Common myeloid progenitor, CD34-positive (primary cell): ENCODE results near the gene GPRIN2.
"Not testable (repeated sequence)": the region's sequence is repeated elsewhere in the genome, so short reads cannot be mapped to it uniquely, and the experiment has no call there.

Experiments used
- CTCF ChIA-PET: fragments of 350-600 bp; sonication (Branson Sonifier 250); formaldehyde crosslinking; loops from one replicate; lab custom pipeline; 2021; ENCODE audit warnings: antibody characterized with exemption; lab: Charles Lee
- POLR2A ChIA-PET: fragments of 350-600 bp; sonication (Branson Sonifier 250); formaldehyde crosslinking; loops from one replicate; lab custom pipeline; 2021; ENCODE audit warnings: antibody characterized with exemption; lab: Charles Lee
- DNase-seq, 3 donors: peaks; one replicate each; pipeline versions ENCODE4 v3.0.0 to v3.0.0-alpha.2; 2013
- H3K27ac ChIP-seq, 2 experiments: 1 replicate in 1 of 2; 2 replicates in 1 of 2; pipeline ENCODE4 v1.7.0; 2013; ENCODE audit warnings: inconsistent platforms in 2 of 2, low read length in 2 of 2, mild to moderate bottlenecking in 2 of 2, low read depth in 1 of 2, moderate library complexity in 1 of 2; ENCODE audit not compliant: severe bottlenecking in 2 of 2, insufficient read depth in 1 of 2, poor library complexity in 1 of 2
- H3K27me3 ChIP-seq, 5 experiments: replicated peaks in 2 of 5; 1 replicate in 3 of 5; 2 replicates in 2 of 5; pipeline versions ENCODE4 v1.6.1 to v1.7.0; 2013; ENCODE audit warnings: low read length in 4 of 5, mild to moderate bottlenecking in 2 of 5, moderate library complexity in 2 of 5, inconsistent platforms in 1 of 5; ENCODE audit not compliant: insufficient read depth in 5 of 5, control insufficient read depth in 4 of 5
- H3K36me3 ChIP-seq, 4 experiments: 1 replicate in 2 of 4; 2 replicates in 2 of 4; pipeline versions ENCODE4 v1.6.1 to v1.7.0; 2013; ENCODE audit warnings: low read length in 3 of 4, control low read depth in 1 of 4, mild to moderate bottlenecking in 1 of 4; ENCODE audit not compliant: control insufficient read depth in 4 of 4, insufficient read depth in 4 of 4
- H3K4me1 ChIP-seq, 4 experiments: 1 replicate in 3 of 4; 2 replicates in 1 of 4; pipeline versions ENCODE4 v1.6.1 to v1.7.1; 2013; ENCODE audit warnings: low read length in 3 of 4, mild to moderate bottlenecking in 3 of 4, control low read depth in 1 of 4, inconsistent platforms in 1 of 4, moderate library complexity in 1 of 4; ENCODE audit not compliant: control insufficient read depth in 4 of 4, insufficient read depth in 4 of 4; ENCODE audit errors: control extremely low read depth in 1 of 4
- H3K4me3 ChIP-seq, 7 experiments: 1 replicate in 4 of 7; 2 replicates in 3 of 7; pipeline versions ENCODE4 v1.5.1 to v1.7.0; 2013; ENCODE audit warnings: mild to moderate bottlenecking in 7 of 7, low read length in 6 of 7, moderate library complexity in 6 of 7, inconsistent platforms in 2 of 7, low read depth in 2 of 7, control low read depth in 1 of 7; ENCODE audit not compliant: insufficient read depth in 4 of 7, control insufficient read depth in 1 of 7; ENCODE audit errors: extremely low read depth in 1 of 7
- H3K9me3 ChIP-seq, 5 experiments: 1 replicate in 4 of 5; 2 replicates in 1 of 5; pipeline versions ENCODE4 v1.6.1 to v1.7.1; 2013; ENCODE audit warnings: low read length in 4 of 5, mild to moderate bottlenecking in 2 of 5, inconsistent platforms in 1 of 5, low read depth in 1 of 5, moderate library complexity in 1 of 5; ENCODE audit not compliant: control insufficient read depth in 4 of 5, insufficient read depth in 2 of 5; ENCODE audit errors: control extremely low read depth in 1 of 5
- WGBS: methylation state at CpG from one replicate; pipeline ENCODE4 v1.1.5; 2013; ENCODE audit not compliant: insufficient coverage; 5-methylcytosine and 5-hydroxymethylcytosine counted together

GPRIN2 gene

GRCh38 chr10:46516660-46517416, 39.6 kb downstream of the GPRIN2 start:
- no peak for DNase-seq
- WGBS, result 96% methylated on average over 11 of the region's 11 CpGs
- CTCF ChIA-PET, result interaction anchor here (0.7 to 1.0 kb wide), 2 partner anchors 18 to 25 kb away, joined by 3 read pairs; no protein-coding TSS in a partner anchor

GRCh38 chr10:46515793-46516192, 40.7 kb downstream of the GPRIN2 start:
- Histone ChIP-seq H3K4me1 (no peaks in the 10 kb centered on the region), H3K27ac (no peak overlapping the region), H3K9me3 (no peaks in the 10 kb centered on the region), H3K27me3 (peaks cover 0 to 3% (median 0%) of the 10 kb centered on the region in 5 experiments), H3K4me3 (no peak overlapping the region), H3K36me3 (no peaks in the 10 kb centered on the region)
- 96% methylated on average over 3 of the region's 3 CpGs for WGBS
- CTCF ChIA-PET, result no interaction called here
- POLR2A ChIA-PET, result interaction anchor here (0.7 kb wide), 1 partner anchor 22 kb away, joined by 5 read pairs; no protein-coding TSS in a partner anchor
- no peak for DNase-seq

More at GRCh38 chr10:46516660-46517416, 39.6 kb downstream of the GPRIN2 start:
- H3K4me1 ChIP-seq, result no peaks in the 10 kb centered on the region
- H3K9me3 ChIP-seq, result no peaks in the 10 kb centered on the region
- H3K36me3 ChIP-seq, result no peaks in the 10 kb centered on the region
- H3K27ac ChIP-seq, result no peak overlapping the region
- H3K27me3 ChIP-seq, result peaks cover 0 to 3% (median 0%) of the 10 kb centered on the region in 5 experiments
- no peak overlapping the region for H3K4me3 ChIP-seq
- POLR2A ChIA-PET, result interaction anchor here (0.7 kb wide), 1 partner anchor 21 kb away, joined by 5 read pairs; no protein-coding TSS in a partner anchor

GRCh38 chr10:46515366-46515765, 41.1 kb downstream of the GPRIN2 start:
- no peak for DNase-seq
- POLR2A ChIA-PET, result no interaction called here
- CTCF ChIA-PET, result no interaction called here

GRCh38 chr10:46514899-46515298, 41.6 kb downstream of the GPRIN2 start:
- no peak overlapping the region for H3K27ac ChIP-seq
- DNase-seq, result no peak
- CTCF ChIA-PET, result no interaction called here

More at GRCh38 chr10:46515366-46515765, 41.1 kb downstream of the GPRIN2 start:
- Histone ChIP-seq H3K36me3 (no peaks in the 10 kb centered on the region), H3K27me3 (peaks cover 0 to 3% (median 0%) of the 10 kb centered on the region in 5 experiments), H3K4me1 (no peaks in the 10 kb centered on the region), H3K4me3 (no peak overlapping the region), H3K27ac (no peak overlapping the region), H3K9me3 (no peaks in the 10 kb centered on the region)

GRCh38 chr10:46514431-46514861, 42.0 kb downstream of the GPRIN2 start:
- POLR2A ChIA-PET, result no interaction called here
- 81% methylated on average over 6 of the region's 6 CpGs for WGBS

More at GRCh38 chr10:46514899-46515298, 41.6 kb downstream of the GPRIN2 start:
- no peak overlapping the region for H3K4me3 ChIP-seq
- no peaks in the 10 kb centered on the region for H3K36me3 ChIP-seq
- no peaks in the 10 kb centered on the region for H3K4me1 ChIP-seq
- no peaks in the 10 kb centered on the region for H3K9me3 ChIP-seq
- POLR2A ChIA-PET, result no interaction called here
- WGBS, result 71% methylated on average over 3 of the region's 3 CpGs
- peaks cover 0 to 3% (median 0%) of the 10 kb centered on the region in 5 experiments for H3K27me3 ChIP-seq

GRCh38 chr10:46513333-46513732, 43.1 kb downstream of the GPRIN2 start:
- H3K4me3 ChIP-seq, result not testable (repeated sequence)

More at GRCh38 chr10:46514431-46514861, 42.0 kb downstream of the GPRIN2 start:
- Histone ChIP-seq H3K4me3 (no peak overlapping the region), H3K4me1 (no peaks in the 10 kb centered on the region), H3K27me3 (peaks cover 0 to 3% (median 0%) of the 10 kb centered on the region in 5 experiments), H3K27ac (no peak overlapping the region), H3K9me3 (no peaks in the 10 kb centered on the region), H3K36me3 (no peaks in the 10 kb centered on the region)
- DNase-seq, result no peak
- CTCF ChIA-PET, result no interaction called here

GRCh38 chr10:46512725-46513124, 43.7 kb downstream of the GPRIN2 start:
- H3K27ac ChIP-seq, H3K9me3 ChIP-seq, H3K4me3 ChIP-seq, DNase-seq, CTCF ChIA-PET, H3K4me1 ChIP-seq, H3K27me3 ChIP-seq, H3K36me3 ChIP-seq, POLR2A ChIA-PET: not testable (repeated sequence)
- no CpG with 5 or more reads among the region's 7 CpGs for WGBS

More at GRCh38 chr10:46513333-46513732, 43.1 kb downstream of the GPRIN2 start:
- H3K27me3 ChIP-seq, DNase-seq, H3K4me1 ChIP-seq, H3K27ac ChIP-seq, CTCF ChIA-PET, H3K9me3 ChIP-seq, POLR2A ChIA-PET, H3K36me3 ChIP-seq: not testable (repeated sequence)
- WGBS, result no CpG with 5 or more reads among the region's 8 CpGs
